A549 (cell line): ENCODE results near the gene ABCC3. TPM values are rescaled to one million over a fixed set of nuclear protein-coding genes. Genes with fewer than 3 reads are reported as not detected.

Experiments used
- ATAC-seq, 2 experiments: fragments of 200-7000 bp in 1 of 2; fragments of >200 bp in 1 of 2; cut with Nextera tagmentation in 1 of 2; cut with Tn5 transposase in 1 of 2; 3 replicates each; pipeline versions ENCODE4 v1.8.0 to v1.9.1; 2018 to 2020; ENCODE audit warnings: mild to moderate bottlenecking in 1 of 2, moderate library complexity in 1 of 2
- CTCF ChIA-PET: fragments of 300-600 bp; sonication (Branson Sonifier 250); formaldehyde crosslinking; extraction: SDS; loops from one replicate; lab custom pipeline; 2021; ENCODE audit warnings: antibody characterized with exemption, inconsistent platforms; lab: Yijun Ruan, JAX
- POLR2A ChIA-PET: fragments of 350-600 bp; formaldehyde crosslinking; extraction: SDS; loops from one replicate; lab custom pipeline; 2021; ENCODE audit warnings: antibody characterized with exemption, inconsistent platforms; lab: Yijun Ruan, JAX
- DNase-seq, 2 experiments: peaks; one replicate each; pipeline versions ENCODE4 v3.0.0 to v3.0.0-alpha.2; 2011 to 2016; ENCODE audit warnings: low read depth in 1 of 2, low spot score in 1 of 2
- FAIRE-seq: peaks from 2 replicates; lab custom pipeline; 2011; peaks lifted over from hg19 to GRCh38; lab: Jason Lieb, UNC
- H3K27ac ChIP-seq, 2 experiments: fragments of >200 bp; sonication (Bioruptor Twin); formaldehyde crosslinking; 3 replicates each; pipeline ENCODE4 v1.5.1; 2016 to 2017
- H3K4me1 ChIP-seq: fragments of >200 bp; sonication (Bioruptor Twin); formaldehyde crosslinking; 3 replicates; pipeline ENCODE4 v1.6.1; 2016
- H3K4me2 ChIP-seq: fragments of >200 bp; sonication (Bioruptor Twin); formaldehyde crosslinking; 3 replicates; pipeline ENCODE4 v1.6.1; 2016
- H3K4me3 ChIP-seq: fragments of >200 bp; sonication (Bioruptor Twin); formaldehyde crosslinking; 3 replicates; pipeline ENCODE4 v1.5.1; 2016
- H3K9me3 ChIP-seq: fragments of >200 bp; sonication (Bioruptor Twin); formaldehyde crosslinking; 3 replicates; pipeline ENCODE4 v1.6.1; 2016
- BCL3 ChIP-seq: fragments of >200 bp; sonication (Bioruptor Twin); formaldehyde crosslinking; IDR thresholded peaks from 3 replicates; pipeline ENCODE4 v1.6.1; 2016
- CBX2 ChIP-seq: fragments of 200-600 bp; sonication (generic); IDR thresholded peaks from 2 replicates; pipeline ENCODE4 v1.6.1; 2016; ENCODE audit warnings: low read depth, mild to moderate bottlenecking, borderline replicate concordance
- CBX8 ChIP-seq: fragments of 200-600 bp; sonication (generic); IDR thresholded peaks from 2 replicates; pipeline ENCODE4 v1.6.1; 2016
- CEBPB ChIP-seq, 2 experiments: fragments of >200 bp in 1 of 2; sonication (Bioruptor Twin) in 1 of 2; formaldehyde crosslinking in 1 of 2; IDR thresholded peaks; 2 replicates each; pipeline ENCODE4 v1.6.1; 2012 to 2016
- CHD2 ChIP-seq: fragments of 150-350 bp; IDR thresholded peaks from 2 replicates; pipeline ENCODE4 v1.6.1; 2014; ENCODE audit warnings: low read length; ENCODE audit not compliant: partially characterized antibody
- EHF ChIP-seq: fragments of 250-450 bp; sonication (Bioruptor Pico); IDR thresholded peaks from 2 replicates; pipeline ENCODE4 v1.5.0; 2020; ENCODE audit warnings: mild to moderate bottlenecking
- EP300 ChIP-seq, 2 experiments: fragments of >200 bp; sonication (Bioruptor Twin); formaldehyde crosslinking; IDR thresholded peaks; 2 replicates in 1 of 2; 3 replicates in 1 of 2; pipeline ENCODE4 v1.6.1; 2016 to 2017
- FOSL2 ChIP-seq, 2 experiments: fragments of 450-650 bp in 1 of 2; fragments of >200 bp in 1 of 2; sonication (Bioruptor Twin) in 1 of 2; formaldehyde crosslinking; IDR thresholded peaks; 2 replicates each; pipeline versions ENCODE4 v1.5.0 to v1.6.1; 2016 to 2020; ENCODE audit warnings: mild to moderate bottlenecking in 1 of 2, moderate library complexity in 1 of 2
- GATA3 ChIP-seq: IDR thresholded peaks from 2 replicates; pipeline ENCODE4 v1.6.1; 2012; ENCODE audit warnings: borderline replicate concordance
- HES2 ChIP-seq: fragments of >200 bp; sonication (Bioruptor Twin); formaldehyde crosslinking; IDR thresholded peaks from 2 replicates; pipeline ENCODE4 v1.6.1; 2016
- HEYL ChIP-seq: fragments of 250-450 bp; sonication (Bioruptor Pico); IDR thresholded peaks from 2 replicates; pipeline ENCODE4 v1.8.0; 2021; ENCODE audit warnings: mild to moderate bottlenecking, moderate library complexity
- HOXA7 ChIP-seq: fragments of 250-450 bp; sonication (Bioruptor Pico); IDR thresholded peaks from 2 replicates; pipeline ENCODE4 v1.5.0; 2020; ENCODE audit warnings: mild to moderate bottlenecking, moderate library complexity
- HOXB5 ChIP-seq: fragments of 250-450 bp; sonication (Bioruptor Pico); IDR thresholded peaks from 2 replicates; pipeline ENCODE4 v1.5.0; 2020; ENCODE audit warnings: mild to moderate bottlenecking, moderate library complexity
- JUN ChIP-seq, 2 experiments: fragments of >200 bp; sonication (Bioruptor Twin); formaldehyde crosslinking; IDR thresholded peaks; 2 replicates in 1 of 2; 3 replicates in 1 of 2; pipeline ENCODE4 v1.6.1; 2016 to 2017
- MAX ChIP-seq: IDR thresholded peaks from 2 replicates; pipeline ENCODE4 v1.6.1; 2012
- NPAS2 ChIP-seq: fragments of 250-450 bp; sonication (Bioruptor Pico); IDR thresholded peaks from 2 replicates; pipeline ENCODE4 v1.8.0; 2022; ENCODE audit warnings: mild to moderate bottlenecking, moderate library complexity, borderline replicate concordance
- PHF8 ChIP-seq: fragments of 200-600 bp; sonication (generic); IDR thresholded peaks from 2 replicates; pipeline ENCODE4 v1.6.1; 2016; ENCODE audit warnings: low read depth, mild to moderate bottlenecking, antibody characterized with exemption, moderate library complexity, borderline replicate concordance
- RAD21 ChIP-seq, 2 experiments: fragments of >200 bp in 1 of 2; sonication (Bioruptor Twin) in 1 of 2; formaldehyde crosslinking in 1 of 2; IDR thresholded peaks in 1 of 2; conservative IDR thresholded peaks in 1 of 2; 2 replicates in 1 of 2; 3 replicates in 1 of 2; pipeline ENCODE4 v1.6.1; 2012 to 2018; ENCODE audit warnings: inconsistent platforms in 1 of 2
- RFX5 ChIP-seq: fragments of 450-650 bp; IDR thresholded peaks from 2 replicates; pipeline ENCODE4 v1.7.1; 2014; ENCODE audit warnings: antibody characterized with exemption, mild to moderate bottlenecking, moderate library complexity
- RNF2 ChIP-seq: fragments of 200-600 bp; sonication (generic); IDR thresholded peaks from 2 replicates; pipeline ENCODE4 v1.6.1; 2016; ENCODE audit warnings: low read depth, mild to moderate bottlenecking, antibody characterized with exemption, moderate library complexity, borderline replicate concordance
- SMC3 ChIP-seq: fragments of >200 bp; sonication (Bioruptor Twin); formaldehyde crosslinking; IDR thresholded peaks from 3 replicates; pipeline ENCODE4 v1.6.1; 2018; ENCODE audit warnings: inconsistent platforms
- SREBF2 ChIP-seq: fragments of 450-650 bp; IDR thresholded peaks from 2 replicates; pipeline ENCODE4 v1.6.1; 2014; ENCODE audit warnings: mild to moderate bottlenecking, moderate library complexity
- TP53 ChIP-seq: fragments of 250-450 bp; sonication (Bioruptor Pico); IDR thresholded peaks from 2 replicates; pipeline ENCODE4 v1.5.0; 2021; ENCODE audit warnings: mild to moderate bottlenecking, moderate library complexity
- ZFP36 ChIP-seq: fragments of 450-650 bp; IDR thresholded peaks from 2 replicates; pipeline ENCODE4 v1.6.1; 2014; ENCODE audit warnings: borderline replicate concordance; ENCODE audit not compliant: partially characterized antibody
- ZNF302 ChIP-seq: fragments of 250-450 bp; sonication (Bioruptor Pico); IDR thresholded peaks from 2 replicates; pipeline ENCODE4 v1.9.0; 2021; ENCODE audit warnings: inconsistent platforms, mild to moderate bottlenecking, moderate library complexity
- ZSCAN20 ChIP-seq: fragments of 250-450 bp; sonication (Bioruptor Pico); IDR thresholded peaks from 2 replicates; pipeline ENCODE4 v1.8.0; 2022; ENCODE audit warnings: mild to moderate bottlenecking, moderate library complexity
- WGBS: methylation state at CpG from one replicate; pipeline ENCODE4 v1.1.6; 2017; ENCODE audit errors: missing lambda C conversion rate; 5-methylcytosine and 5-hydroxymethylcytosine counted together
- polyA plus RNA-seq, 4 experiments: library from polyadenylated mRNA; depleted of rRNA in 3 of 4; stranded (reverse); fragments of >200 nt; fragmentation: RNase III in 1 of 4; extraction: RNeasy Plus Mini Kit Qiagen cat#74134 plus additional on column Dnase treatment in 1 of 4; gene quantifications; 2 replicates in 3 of 4; 3 replicates in 1 of 4; pipeline ENCODE4 v1.2.3, GENCODE V29; 2011 to 2017
- TF ChIP-seq, protein P1 (sequence below): IDR thresholded peaks from 2 replicates; pipeline ENCODE4 v1.6.1; 2012
- TF ChIP-seq, protein P2 (sequence below): fragments of >200 bp; sonication (Bioruptor Twin); formaldehyde crosslinking; IDR thresholded peaks from 3 replicates; pipeline ENCODE4 v1.5.1; 2016
- TF ChIP-seq, protein P3 (sequence below): fragments of 250-450 bp; sonication (Bioruptor Pico); IDR thresholded peaks from 2 replicates; pipeline ENCODE4 v1.5.0; 2021; ENCODE audit warnings: mild to moderate bottlenecking, moderate library complexity, borderline replicate concordance
- TF ChIP-seq, protein P4 (sequence below): fragments of 200-600 bp; sonication (generic); IDR thresholded peaks from 2 replicates; pipeline ENCODE4 v1.6.1; 2016; ENCODE audit warnings: antibody characterized with exemption, mild to moderate bottlenecking, moderate library complexity

ABCC3 gene
- polyA plus RNA-seq, 2 of the 4 experiments (the other 2 are of a cell fraction), result 248 to 342 TPM

DNA sequence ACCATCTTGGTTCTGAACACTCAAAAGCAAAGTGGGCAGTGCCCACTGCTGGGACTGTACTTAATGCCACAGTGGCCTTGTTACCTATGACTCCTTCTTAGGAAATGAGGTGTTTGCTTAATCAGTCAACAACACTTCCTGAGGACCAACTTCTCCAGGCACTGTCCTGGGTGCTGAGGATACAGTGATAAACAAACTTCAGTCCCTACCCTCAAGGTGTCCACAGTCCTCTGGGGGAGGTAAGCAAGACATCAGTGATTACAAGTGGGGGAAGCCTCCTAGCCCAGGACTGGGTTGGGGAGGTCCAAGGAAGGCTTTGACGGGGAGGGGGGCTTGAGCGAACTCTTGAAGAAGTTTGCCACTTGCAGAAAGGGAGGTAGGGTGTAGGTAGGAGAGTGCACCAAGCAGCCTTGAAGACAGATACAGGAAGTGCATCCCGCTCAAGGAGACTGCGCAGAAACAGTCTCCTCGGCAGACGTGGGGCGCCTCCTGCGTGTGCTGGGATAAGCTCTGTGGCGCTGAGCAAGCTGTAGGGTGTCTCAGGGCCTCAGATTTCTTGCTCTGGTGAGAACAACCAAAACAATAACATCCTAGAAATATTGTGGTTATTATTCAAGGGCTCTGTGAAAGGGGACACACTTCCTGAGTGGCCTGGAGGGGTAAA lies 2.6 kb upstream of the ABCC3 start:
- ATAC-seq (peak in 1 of 2 experiments; percentile 0; a peak in 1 of 6 replicates), DNase-seq (peak in 1 of 2 experiments; percentile 55), FAIRE-seq (no peak)
- ChIA-PET CTCF (interaction anchor here (1.0 to 48.0 kb wide), 13 partner anchors 6 to 185 kb away, joined by 3 to 2097 read pairs (median 15); partner anchors contain the start of genes ABCC3, ANKRD40 and SPATA20), POLR2A (no interaction called here)
- no peaks in the 10 kb centered on the region for H3K9me3 ChIP-seq
- 88% methylated on average over 9 of the region's 9 CpGs for WGBS
- H3K4me1 ChIP-seq, result peaks cover 83% of the 10 kb centered on the region
- H3K4me2 ChIP-seq, result peak overlapping the region; percentile 56
- H3K27ac ChIP-seq, result peak overlapping the region; percentile 99 to 100
- H3K4me3 ChIP-seq, result no peak overlapping the region
- no peak for TF ChIP-seq HOXA7 (CRISPR knock-in tag)
- no peak for TF ChIP-seq RAD21 (conservative IDR thresholded peaks at IDR 0.05 in 1 of 2, IDR thresholded peaks at IDR 0.05 in 1 of 2)
- no peak for TF ChIP-seq CHD2
- no peak for TF ChIP-seq HEYL (CRISPR knock-in tag)
- TF ChIP-seq CBX8, result no peak
- no peak for TF ChIP-seq ZNF302 (CRISPR knock-in tag)
- no peak for TF ChIP-seq ZSCAN20 (CRISPR knock-in tag)
- TF ChIP-seq GATA3, result no peak; the same call in 1 of the 2 replicates
- no peak for TF ChIP-seq JUN (IDR thresholded peaks at IDR 0.05)
- TF ChIP-seq, protein P1, sequence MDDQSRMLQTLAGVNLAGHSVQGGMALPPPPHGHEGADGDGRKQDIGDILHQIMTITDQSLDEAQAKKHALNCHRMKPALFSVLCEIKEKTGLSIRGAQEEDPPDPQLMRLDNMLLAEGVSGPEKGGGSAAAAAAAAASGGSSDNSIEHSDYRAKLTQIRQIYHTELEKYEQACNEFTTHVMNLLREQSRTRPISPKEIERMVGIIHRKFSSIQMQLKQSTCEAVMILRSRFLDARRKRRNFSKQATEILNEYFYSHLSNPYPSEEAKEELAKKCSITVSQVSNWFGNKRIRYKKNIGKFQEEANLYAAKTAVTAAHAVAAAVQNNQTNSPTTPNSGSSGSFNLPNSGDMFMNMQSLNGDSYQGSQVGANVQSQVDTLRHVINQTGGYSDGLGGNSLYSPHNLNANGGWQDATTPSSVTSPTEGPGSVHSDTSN, result no peak
- no peak for TF ChIP-seq NPAS2 (CRISPR knock-in tag)
- TF ChIP-seq SMC3, result no peak
- no peak for TF ChIP-seq FOSL2 (IDR thresholded peaks at IDR 0.05)
- TF ChIP-seq FOSL2 (CRISPR knock-in tag; IDR thresholded peaks at IDR 0.05), result peak; percentile 48; the same call in 1 of the 2 replicates
- peak in 1 of 2 experiments; percentile 72; a peak in 1 of 4 replicates for TF ChIP-seq CEBPB (IDR thresholded peaks at IDR 0.05)
- TF ChIP-seq, protein P2, sequence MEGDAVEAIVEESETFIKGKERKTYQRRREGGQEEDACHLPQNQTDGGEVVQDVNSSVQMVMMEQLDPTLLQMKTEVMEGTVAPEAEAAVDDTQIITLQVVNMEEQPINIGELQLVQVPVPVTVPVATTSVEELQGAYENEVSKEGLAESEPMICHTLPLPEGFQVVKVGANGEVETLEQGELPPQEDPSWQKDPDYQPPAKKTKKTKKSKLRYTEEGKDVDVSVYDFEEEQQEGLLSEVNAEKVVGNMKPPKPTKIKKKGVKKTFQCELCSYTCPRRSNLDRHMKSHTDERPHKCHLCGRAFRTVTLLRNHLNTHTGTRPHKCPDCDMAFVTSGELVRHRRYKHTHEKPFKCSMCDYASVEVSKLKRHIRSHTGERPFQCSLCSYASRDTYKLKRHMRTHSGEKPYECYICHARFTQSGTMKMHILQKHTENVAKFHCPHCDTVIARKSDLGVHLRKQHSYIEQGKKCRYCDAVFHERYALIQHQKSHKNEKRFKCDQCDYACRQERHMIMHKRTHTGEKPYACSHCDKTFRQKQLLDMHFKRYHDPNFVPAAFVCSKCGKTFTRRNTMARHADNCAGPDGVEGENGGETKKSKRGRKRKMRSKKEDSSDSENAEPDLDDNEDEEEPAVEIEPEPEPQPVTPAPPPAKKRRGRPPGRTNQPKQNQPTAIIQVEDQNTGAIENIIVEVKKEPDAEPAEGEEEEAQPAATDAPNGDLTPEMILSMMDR, result no peak
- TF ChIP-seq HOXB5 (CRISPR knock-in tag), result no peak; the same call in 1 of the 2 replicates
- TF ChIP-seq EHF (CRISPR knock-in tag), result no peak
- TF ChIP-seq, protein P3, sequence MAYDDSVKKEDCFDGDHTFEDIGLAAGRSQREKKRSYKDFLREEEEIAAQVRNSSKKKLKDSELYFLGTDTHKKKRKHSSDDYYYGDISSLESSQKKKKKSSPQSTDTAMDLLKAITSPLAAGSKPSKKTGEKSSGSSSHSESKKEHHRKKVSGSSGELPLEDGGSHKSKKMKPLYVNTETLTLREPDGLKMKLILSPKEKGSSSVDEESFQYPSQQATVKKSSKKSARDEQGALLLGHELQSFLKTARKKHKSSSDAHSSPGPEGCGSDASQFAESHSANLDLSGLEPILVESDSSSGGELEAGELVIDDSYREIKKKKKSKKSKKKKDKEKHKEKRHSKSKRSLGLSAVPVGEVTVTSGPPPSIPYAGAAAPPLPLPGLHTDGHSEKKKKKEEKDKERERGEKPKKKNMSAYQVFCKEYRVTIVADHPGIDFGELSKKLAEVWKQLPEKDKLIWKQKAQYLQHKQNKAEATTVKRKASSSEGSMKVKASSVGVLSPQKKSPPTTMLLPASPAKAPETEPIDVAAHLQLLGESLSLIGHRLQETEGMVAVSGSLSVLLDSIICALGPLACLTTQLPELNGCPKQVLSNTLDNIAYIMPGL (CRISPR knock-in tag), result no peak
- no peak for TF ChIP-seq CBX2
- no peak for TF ChIP-seq EP300 (IDR thresholded peaks at IDR 0.05)
- TF ChIP-seq PHF8, result no peak
- no peak for TF ChIP-seq RNF2
- TF ChIP-seq, protein P4, sequence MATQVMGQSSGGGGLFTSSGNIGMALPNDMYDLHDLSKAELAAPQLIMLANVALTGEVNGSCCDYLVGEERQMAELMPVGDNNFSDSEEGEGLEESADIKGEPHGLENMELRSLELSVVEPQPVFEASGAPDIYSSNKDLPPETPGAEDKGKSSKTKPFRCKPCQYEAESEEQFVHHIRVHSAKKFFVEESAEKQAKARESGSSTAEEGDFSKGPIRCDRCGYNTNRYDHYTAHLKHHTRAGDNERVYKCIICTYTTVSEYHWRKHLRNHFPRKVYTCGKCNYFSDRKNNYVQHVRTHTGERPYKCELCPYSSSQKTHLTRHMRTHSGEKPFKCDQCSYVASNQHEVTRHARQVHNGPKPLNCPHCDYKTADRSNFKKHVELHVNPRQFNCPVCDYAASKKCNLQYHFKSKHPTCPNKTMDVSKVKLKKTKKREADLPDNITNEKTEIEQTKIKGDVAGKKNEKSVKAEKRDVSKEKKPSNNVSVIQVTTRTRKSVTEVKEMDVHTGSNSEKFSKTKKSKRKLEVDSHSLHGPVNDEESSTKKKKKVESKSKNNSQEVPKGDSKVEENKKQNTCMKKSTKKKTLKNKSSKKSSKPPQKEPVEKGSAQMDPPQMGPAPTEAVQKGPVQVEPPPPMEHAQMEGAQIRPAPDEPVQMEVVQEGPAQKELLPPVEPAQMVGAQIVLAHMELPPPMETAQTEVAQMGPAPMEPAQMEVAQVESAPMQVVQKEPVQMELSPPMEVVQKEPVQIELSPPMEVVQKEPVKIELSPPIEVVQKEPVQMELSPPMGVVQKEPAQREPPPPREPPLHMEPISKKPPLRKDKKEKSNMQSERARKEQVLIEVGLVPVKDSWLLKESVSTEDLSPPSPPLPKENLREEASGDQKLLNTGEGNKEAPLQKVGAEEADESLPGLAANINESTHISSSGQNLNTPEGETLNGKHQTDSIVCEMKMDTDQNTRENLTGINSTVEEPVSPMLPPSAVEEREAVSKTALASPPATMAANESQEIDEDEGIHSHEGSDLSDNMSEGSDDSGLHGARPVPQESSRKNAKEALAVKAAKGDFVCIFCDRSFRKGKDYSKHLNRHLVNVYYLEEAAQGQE, result peak; percentile 81
- no peak for TF ChIP-seq ZFP36
- no peak for TF ChIP-seq RFX5
- peak; percentile 16; the same call in 1 of the 2 replicates for TF ChIP-seq MAX
- no peak for TF ChIP-seq TP53
- no peak for TF ChIP-seq HES2
- no peak for TF ChIP-seq SREBF2
- no peak for TF ChIP-seq BCL3
